ENCODE data around the gene POLR3H.

POLR3H gene

DNA sequence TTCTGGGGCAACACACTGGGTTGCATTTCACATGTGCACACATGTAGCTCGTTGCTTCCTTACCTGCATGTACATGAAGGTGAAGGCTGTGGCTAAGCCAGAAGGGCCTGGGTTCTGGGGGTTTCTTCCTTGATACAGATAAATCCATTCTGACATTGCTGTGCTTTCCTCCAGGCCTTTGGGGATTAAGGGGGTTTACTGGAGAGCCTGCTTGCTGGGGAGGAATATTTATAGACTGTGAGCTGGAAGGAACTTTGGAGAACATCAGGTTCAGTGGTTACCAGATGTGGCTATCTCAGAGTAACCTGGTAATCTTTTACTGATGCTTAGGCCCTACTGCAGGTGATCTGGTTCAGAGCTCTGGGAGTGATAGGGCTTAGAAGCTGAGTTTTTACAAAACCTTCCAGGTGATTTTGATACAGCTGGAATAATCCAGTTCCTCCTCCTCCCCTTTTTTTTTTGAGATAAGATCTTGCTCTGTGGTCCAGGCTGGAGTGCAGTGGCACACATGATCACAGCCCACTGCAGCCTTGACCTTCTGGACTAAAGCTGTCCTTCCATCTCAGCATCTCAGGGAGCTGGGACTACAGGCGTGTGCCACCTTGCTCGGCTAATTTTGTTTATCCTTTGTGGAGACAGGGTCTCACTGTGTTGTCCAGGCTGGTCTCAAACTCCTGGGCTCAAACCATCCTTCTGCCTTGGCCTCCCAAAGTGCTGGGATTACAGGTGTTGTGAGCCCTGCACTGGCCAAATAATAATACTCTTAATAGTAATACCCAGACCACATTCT is 55.5 kb downstream of the POLR3H start:
- TF ChIP-seq, protein P1, sequence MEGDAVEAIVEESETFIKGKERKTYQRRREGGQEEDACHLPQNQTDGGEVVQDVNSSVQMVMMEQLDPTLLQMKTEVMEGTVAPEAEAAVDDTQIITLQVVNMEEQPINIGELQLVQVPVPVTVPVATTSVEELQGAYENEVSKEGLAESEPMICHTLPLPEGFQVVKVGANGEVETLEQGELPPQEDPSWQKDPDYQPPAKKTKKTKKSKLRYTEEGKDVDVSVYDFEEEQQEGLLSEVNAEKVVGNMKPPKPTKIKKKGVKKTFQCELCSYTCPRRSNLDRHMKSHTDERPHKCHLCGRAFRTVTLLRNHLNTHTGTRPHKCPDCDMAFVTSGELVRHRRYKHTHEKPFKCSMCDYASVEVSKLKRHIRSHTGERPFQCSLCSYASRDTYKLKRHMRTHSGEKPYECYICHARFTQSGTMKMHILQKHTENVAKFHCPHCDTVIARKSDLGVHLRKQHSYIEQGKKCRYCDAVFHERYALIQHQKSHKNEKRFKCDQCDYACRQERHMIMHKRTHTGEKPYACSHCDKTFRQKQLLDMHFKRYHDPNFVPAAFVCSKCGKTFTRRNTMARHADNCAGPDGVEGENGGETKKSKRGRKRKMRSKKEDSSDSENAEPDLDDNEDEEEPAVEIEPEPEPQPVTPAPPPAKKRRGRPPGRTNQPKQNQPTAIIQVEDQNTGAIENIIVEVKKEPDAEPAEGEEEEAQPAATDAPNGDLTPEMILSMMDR (IDR thresholded peaks at IDR 0.05): no peak
- no peaks in the 10 kb centered on the region for H3K27me3 ChIP-seq
- no peak overlapping the region for H3K4me3 ChIP-seq (ENCODE audit: low read depth in 1 of 2, low read length in 1 of 2)
- no peaks in the 10 kb centered on the region for H3K9me3 ChIP-seq
- no peaks in the 10 kb centered on the region for H3K36me3 ChIP-seq
- H3K27ac ChIP-seq: no peak overlapping the region
- H3K4me1 ChIP-seq (ENCODE audit: control insufficient read depth in 1 of 2, insufficient read depth in 1 of 2, low read depth in 1 of 2, low read length in 1 of 2): peaks cover 23 to 27% of the 10 kb centered on the region in 2 experiments

DNA sequence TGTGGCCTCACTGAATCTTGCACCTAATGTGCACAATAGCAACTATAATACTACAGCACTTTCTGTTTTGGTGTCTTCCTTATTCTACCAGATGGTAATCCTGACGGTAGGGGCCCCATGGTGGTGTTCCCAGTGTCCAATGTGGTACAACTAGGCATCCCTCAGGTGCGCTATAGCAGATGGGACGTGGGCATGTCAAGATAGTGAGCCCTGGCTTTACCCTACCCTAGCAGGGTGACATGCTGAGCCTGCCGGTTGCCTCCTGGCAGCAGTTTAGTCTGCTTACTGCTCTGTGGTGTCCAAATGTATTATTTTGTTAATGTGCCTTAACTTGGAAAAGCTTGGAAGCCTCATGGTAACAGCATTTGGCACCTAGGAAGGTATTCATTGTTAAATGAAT is 56.2 kb downstream of the POLR3H start:
- TF ChIP-seq, protein P1 (IDR thresholded peaks at IDR 0.05): no peak
- Histone ChIP-seq H3K9me3 (no peaks in the 10 kb centered on the region), H3K27me3 (no peaks in the 10 kb centered on the region), H3K36me3 (no peaks in the 10 kb centered on the region), H3K27ac (no peak overlapping the region), H3K4me3 (ENCODE audit: low read depth in 1 of 2, low read length in 1 of 2) (no peak overlapping the region), H3K4me1 (ENCODE audit: control insufficient read depth in 1 of 2, insufficient read depth in 1 of 2, low read depth in 1 of 2, low read length in 1 of 2) (peaks cover 23 to 27% of the 10 kb centered on the region in 2 experiments)

DNA sequence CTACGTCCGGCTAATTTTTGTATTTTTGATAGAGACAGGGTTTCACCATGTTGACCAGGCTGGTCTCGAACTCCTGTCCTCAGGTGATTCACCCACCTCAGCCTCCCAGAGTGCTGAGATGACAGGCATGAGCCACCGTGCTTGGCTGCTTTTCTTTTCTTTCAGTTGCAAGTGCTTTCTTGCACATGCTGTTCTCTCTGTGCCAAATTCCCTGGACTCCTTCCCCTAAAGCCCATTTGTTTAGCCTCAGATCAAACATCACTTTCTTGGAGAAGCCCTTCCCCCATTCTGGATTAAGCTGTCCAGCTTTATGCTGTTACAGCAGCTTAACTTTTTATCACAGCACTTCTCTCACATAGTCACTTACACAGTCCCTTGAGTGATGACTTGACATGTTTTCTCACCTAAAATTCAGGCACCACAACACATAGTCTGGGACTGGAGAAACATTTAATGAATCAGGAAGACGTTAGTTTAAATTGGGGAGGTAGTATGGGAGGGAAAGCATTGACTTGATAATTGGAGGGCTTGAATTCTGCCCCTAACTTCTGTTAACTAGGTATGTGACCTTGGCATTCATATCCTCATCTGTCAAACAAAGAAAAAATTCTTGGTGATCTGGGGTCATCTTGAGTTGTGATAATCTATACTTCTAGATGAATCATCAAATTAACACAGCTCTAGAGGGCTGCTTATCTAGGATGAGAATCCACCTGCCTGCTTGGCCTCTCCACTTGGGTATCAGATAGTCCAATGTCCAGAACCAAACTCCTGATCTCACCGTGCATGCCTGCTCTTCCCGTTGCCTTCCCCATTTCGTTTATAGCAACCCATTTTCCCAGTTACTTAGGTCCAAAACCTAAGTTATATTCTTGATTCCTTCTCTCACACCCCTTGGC is 57.0 kb downstream of the POLR3H start:
- H3K9me3 ChIP-seq: no peaks in the 10 kb centered on the region
- H3K4me3 ChIP-seq (ENCODE audit: low read depth in 1 of 2, low read length in 1 of 2): no peak overlapping the region
- TF ChIP-seq, protein P1 (IDR thresholded peaks at IDR 0.05): no peak
- H3K36me3 ChIP-seq: no peaks in the 10 kb centered on the region
- H3K4me1 ChIP-seq (ENCODE audit: control insufficient read depth in 1 of 2, insufficient read depth in 1 of 2, low read depth in 1 of 2, low read length in 1 of 2): peaks cover 23 to 27% of the 10 kb centered on the region in 2 experiments
- no peak overlapping the region for H3K27ac ChIP-seq
- no peaks in the 10 kb centered on the region for H3K27me3 ChIP-seq

DNA sequence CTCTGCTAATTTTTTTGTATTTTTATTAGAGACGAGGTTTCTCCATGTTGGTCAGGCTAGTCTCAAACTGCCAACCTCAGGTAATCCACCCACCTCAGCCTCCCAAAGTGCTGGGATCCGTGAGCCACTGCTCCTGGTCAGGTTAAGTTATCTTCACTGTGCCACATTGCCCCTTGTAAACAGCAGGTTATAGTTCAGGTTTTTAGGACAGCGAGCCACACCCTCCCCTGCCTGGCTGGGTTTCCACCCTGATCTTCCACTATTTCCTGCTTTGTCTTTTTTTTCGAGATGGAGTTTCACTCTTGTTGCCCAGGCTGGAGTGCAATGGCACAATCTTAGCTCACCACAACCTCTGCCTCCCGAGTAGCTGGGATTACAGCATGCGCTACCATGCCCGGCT is 59.2 kb downstream of the POLR3H start:
- TF ChIP-seq, protein P1 (IDR thresholded peaks at IDR 0.05): no peak
- H3K36me3 ChIP-seq: peaks cover 7% of the 10 kb centered on the region
- H3K4me1 ChIP-seq (ENCODE audit: control insufficient read depth in 1 of 2, insufficient read depth in 1 of 2, low read depth in 1 of 2, low read length in 1 of 2): peaks cover 4 to 5% of the 10 kb centered on the region in 2 experiments
- no peak overlapping the region for H3K27ac ChIP-seq
- no peaks in the 10 kb centered on the region for H3K9me3 ChIP-seq
- H3K27me3 ChIP-seq: no peaks in the 10 kb centered on the region
- H3K4me3 ChIP-seq (ENCODE audit: low read depth in 1 of 2, low read length in 1 of 2): no peak overlapping the region

DNA sequence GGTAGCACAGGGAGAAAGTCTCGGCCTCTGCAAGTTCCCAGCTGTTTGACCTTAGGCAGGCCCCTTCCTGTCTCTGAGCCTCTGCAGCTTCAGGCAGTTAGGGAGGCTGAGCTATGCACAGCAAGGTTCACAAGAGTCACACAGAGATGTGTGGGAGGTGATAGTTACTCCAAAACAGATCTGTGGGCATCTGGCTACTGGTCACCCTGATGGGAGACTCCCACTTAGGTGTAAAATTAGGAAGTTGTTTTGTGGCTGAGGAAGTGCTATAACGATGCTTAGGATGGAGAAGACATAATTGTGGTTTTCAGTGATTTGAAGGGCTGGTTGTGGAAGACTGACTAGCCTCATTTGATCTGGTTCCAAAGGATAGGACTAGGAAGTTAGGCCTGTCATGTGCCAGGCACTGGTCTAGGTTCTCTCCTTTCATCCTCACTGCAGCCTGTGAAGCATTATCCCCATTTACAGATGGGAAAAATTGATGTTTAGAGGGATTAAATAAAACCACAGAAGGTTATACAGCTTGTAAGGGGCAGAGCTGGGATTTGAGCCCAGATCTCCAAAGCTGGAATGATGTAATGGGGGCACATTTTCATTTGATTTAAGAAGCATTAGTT is 61.8 kb downstream of the POLR3H start:
- Histone ChIP-seq H3K4me1 (ENCODE audit: control insufficient read depth in 1 of 2, insufficient read depth in 1 of 2, low read depth in 1 of 2, low read length in 1 of 2) (peaks cover 10 to 14% of the 10 kb centered on the region in 2 experiments), H3K4me3 (ENCODE audit: low read depth in 1 of 2, low read length in 1 of 2) (no peak overlapping the region), H3K36me3 (peaks cover 7% of the 10 kb centered on the region), H3K27ac (no peak overlapping the region), H3K9me3 (no peaks in the 10 kb centered on the region), H3K27me3 (no peaks in the 10 kb centered on the region)
- TF ChIP-seq, protein P1 (IDR thresholded peaks at IDR 0.05): no peak
